Kidney epithelial cell (primary cell): ENCODE data around the gene SAMD8. TPM values are rescaled to one million over a fixed set of nuclear protein-coding genes. Genes with fewer than 3 reads are reported as not detected.
"Not testable (repeated sequence)": the region's sequence is repeated elsewhere in the genome, so short reads cannot be mapped to it uniquely, and the experiment has no call there.

Experiments
- DNase-seq: peaks from one replicate; pipeline ENCODE4 v3.0.0-alpha.2; 2010; ENCODE audit warnings: low read depth
- H3K27me3 ChIP-seq: 2 replicates; pipeline ENCODE4 v1.6.0; 2011; ENCODE audit warnings: low read length; ENCODE audit not compliant: control insufficient read depth, insufficient read depth
- H3K36me3 ChIP-seq: 2 replicates; pipeline ENCODE4 v1.5.1; 2011; ENCODE audit warnings: low read length; ENCODE audit not compliant: control insufficient read depth, insufficient read depth
- H3K4me3 ChIP-seq: 2 replicates; pipeline ENCODE4 v1.5.1; 2011; ENCODE audit warnings: low read depth, mild to moderate bottlenecking, control low read depth, low read length
- total RNA-seq: library from RNA; depleted of rRNA; stranded (reverse); fragments of >200 nt; gene quantifications from 2 replicates; pipeline ENCODE4 v1.2.3, GENCODE V29; 2015
- TF ChIP-seq, protein P1 (sequence below): IDR thresholded peaks from 2 replicates; pipeline ENCODE4 v1.5.1; 2011; ENCODE audit warnings: mild to moderate bottlenecking, moderate library complexity, low read length, control low read depth, inconsistent platforms; ENCODE audit not compliant: insufficient read depth, poor library complexity, severe bottlenecking

The SAMD8 gene
- total RNA-seq, 1 donor from 2014 or later: 14.9 TPM

DNA sequence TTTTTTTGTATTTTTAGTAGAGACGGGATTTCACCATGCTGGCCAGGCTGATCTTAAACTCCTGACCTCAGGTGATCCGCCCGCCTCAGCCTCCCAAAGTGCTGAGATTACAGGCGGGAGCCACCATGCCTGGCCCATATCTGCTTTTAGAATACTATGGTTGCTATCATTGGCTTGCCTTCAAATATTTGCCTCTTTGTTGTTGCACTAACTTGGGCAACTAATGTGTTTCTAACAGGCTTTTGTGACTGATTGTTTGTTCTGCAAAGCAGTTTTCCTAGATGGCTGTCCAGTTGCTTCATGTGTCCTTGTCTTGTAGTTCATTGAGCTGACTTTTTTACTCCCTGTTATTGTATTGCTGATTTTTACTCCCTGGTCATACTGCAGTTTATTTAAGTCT lies 108.8 kb downstream of the SAMD8 start:
- H3K36me3 ChIP-seq: no peaks in the 10 kb centered on the region
- TF ChIP-seq, protein P1, sequence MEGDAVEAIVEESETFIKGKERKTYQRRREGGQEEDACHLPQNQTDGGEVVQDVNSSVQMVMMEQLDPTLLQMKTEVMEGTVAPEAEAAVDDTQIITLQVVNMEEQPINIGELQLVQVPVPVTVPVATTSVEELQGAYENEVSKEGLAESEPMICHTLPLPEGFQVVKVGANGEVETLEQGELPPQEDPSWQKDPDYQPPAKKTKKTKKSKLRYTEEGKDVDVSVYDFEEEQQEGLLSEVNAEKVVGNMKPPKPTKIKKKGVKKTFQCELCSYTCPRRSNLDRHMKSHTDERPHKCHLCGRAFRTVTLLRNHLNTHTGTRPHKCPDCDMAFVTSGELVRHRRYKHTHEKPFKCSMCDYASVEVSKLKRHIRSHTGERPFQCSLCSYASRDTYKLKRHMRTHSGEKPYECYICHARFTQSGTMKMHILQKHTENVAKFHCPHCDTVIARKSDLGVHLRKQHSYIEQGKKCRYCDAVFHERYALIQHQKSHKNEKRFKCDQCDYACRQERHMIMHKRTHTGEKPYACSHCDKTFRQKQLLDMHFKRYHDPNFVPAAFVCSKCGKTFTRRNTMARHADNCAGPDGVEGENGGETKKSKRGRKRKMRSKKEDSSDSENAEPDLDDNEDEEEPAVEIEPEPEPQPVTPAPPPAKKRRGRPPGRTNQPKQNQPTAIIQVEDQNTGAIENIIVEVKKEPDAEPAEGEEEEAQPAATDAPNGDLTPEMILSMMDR: no peak
- no peak for DNase-seq
- no peaks in the 10 kb centered on the region for H3K27me3 ChIP-seq
- no peak overlapping the region for H3K4me3 ChIP-seq

DNA sequence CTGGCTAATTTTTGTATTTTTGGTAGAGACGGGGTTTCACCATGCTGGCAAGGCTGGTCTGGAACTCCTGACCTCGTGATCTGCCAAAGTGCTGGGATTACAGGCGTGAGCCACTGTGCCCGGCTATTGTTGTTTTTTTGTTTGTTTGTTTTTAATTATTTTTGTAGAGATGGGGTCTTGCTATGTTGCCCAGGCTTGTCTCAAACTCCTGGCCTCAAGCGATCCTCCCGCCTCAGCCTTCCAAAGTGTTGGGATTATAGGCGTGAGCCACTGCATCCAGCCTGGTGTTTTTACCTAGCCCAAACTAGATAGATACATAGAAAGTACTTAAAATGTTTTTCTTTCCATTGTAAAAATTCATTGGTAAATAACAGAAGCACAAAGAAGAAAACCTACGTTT lies 110.0 kb downstream of the SAMD8 start:
- not testable (repeated sequence) for H3K27me3 ChIP-seq, DNase-seq, H3K36me3 ChIP-seq, H3K4me3 ChIP-seq

DNA sequence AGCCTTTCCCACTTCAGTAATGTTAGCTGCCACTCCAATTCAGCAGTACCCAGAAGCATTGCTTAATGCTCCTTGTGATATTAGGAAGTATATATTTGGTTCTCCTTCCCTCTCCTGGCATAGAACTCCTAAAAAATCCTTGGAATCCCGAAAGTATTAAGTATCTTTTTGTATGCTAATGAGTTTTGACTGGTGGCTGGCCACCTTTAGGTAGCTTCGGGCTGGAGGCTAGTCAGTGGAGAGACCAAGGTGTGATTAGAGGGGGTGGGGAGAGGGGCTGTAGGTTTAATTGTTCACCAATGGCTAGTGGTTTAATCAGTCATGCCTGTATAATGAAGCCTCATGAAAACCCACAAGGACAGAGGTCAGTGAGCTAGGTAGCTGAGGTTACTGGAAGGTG lies 112.1 kb downstream of the SAMD8 start:
- DNase-seq: no peak
- H3K27me3 ChIP-seq: no peaks in the 10 kb centered on the region
- TF ChIP-seq, protein P1: no peak
- no peak overlapping the region for H3K4me3 ChIP-seq
- peaks cover 1% of the 10 kb centered on the region for H3K36me3 ChIP-seq

DNA sequence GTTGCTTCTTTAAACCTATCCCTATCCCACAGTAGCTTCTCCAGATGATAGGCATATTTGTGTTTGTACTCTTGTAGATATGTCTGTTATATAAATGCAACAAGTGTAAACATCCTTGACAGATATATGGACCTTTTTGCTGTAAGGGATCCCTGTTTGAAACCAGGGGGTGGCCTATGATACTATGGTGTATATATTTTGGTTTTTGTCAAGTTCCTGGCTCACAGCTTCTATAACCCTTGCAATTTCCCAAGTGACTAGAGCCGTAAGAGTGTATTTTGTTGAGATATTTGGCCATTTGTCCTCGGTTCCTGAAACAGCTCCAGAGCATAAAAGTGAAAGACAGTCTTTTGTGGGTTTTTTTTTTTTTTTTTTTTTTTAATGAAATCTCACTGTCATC lies 114.6 kb downstream of the SAMD8 start:
- H3K27me3 ChIP-seq: no peaks in the 10 kb centered on the region
- DNase-seq: no peak
- peaks cover 1% of the 10 kb centered on the region for H3K36me3 ChIP-seq
- H3K4me3 ChIP-seq: no peak overlapping the region
- TF ChIP-seq, protein P1: no peak

GRCh38 chr10:75226656-75227055 lies 115.2 kb downstream of the SAMD8 start:
- DNase-seq: no peak
- Histone ChIP-seq H3K4me3 (no peak overlapping the region), H3K27me3 (no peaks in the 10 kb centered on the region), H3K36me3 (peaks cover 1% of the 10 kb centered on the region)
- TF ChIP-seq, protein P1: no peak

DNA sequence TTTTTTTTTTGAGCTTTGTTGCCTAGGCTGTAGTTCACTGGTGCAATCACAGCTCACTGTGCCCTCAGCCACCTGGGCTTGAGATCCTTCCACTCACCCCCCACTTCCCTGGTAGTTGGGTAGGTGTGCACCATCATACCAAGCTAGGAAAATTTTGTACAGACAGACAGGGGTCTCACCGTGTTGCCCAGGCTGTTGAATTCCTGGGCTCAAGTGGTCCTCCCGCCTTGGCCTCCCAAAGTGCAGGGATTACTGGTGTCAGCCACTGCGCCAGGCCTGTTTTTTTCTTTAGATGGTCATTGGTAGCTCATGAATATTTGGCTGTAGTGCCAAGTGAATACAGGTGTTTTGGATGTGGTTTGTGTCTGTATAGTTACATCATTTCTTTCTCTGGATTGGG lies 116.8 kb downstream of the SAMD8 start:
- Histone ChIP-seq H3K27me3 (no peaks in the 10 kb centered on the region), H3K4me3 (no peak overlapping the region), H3K36me3 (peaks cover 3% of the 10 kb centered on the region)
- TF ChIP-seq, protein P1: no peak
- no peak for DNase-seq

- Histone ChIP-seq H3K27me3 (no peaks in the 10 kb centered on the region), H3K36me3 (peaks cover 3% of the 10 kb centered on the region), H3K4me3 (no peak overlapping the region)
- DNase-seq: no peak
- TF ChIP-seq, protein P1: no peak
These were observed 117.4 kb downstream of the SAMD8 start for GRCh38 chr10:75228834-75229233.
